ENCODE measurements around the gene ASTN2. TPM values are rescaled to one million over a fixed set of nuclear protein-coding genes. Genes with fewer than 3 reads are reported as not detected.

Gene ASTN2
- total and polyA plus RNA-seq, 2 experiments from 2014 or later = 5.8 to 7.5 TPM

- DNase-seq = peak; percentile 23
Observed at GRCh38 chr9:117247266-117247665, 167.6 kb downstream of the ASTN2 start.

GRCh38 chr9:117245175-117245829 is 169.6 kb downstream of the ASTN2 start:
- no peaks in the 10 kb centered on the region for H3K27me3 ChIP-seq (replicated peaks; ENCODE audit: insufficient read depth)
- H3K27ac ChIP-seq = no peak overlapping the region
- no peak for TF ChIP-seq EZH2 (IDR thresholded peaks at IDR 0.05; ENCODE audit: insufficient read depth, poor library complexity, severe bottlenecking)
- TF ChIP-seq EZH2phosphoT487 (IDR thresholded peaks at IDR 0.05; ENCODE audit: insufficient read depth, low read depth) = no peak
- peak; percentile 1 for DNase-seq
- 5 to 9% methylated on average over 8 of the region's 8 CpGs for WGBS, 2 experiments (ENCODE audit: low coverage in 1 of 2, low lambda C conversion rate in 2 of 2, missing lambda C conversion rate in 2 of 2)
- no peak overlapping the region for H3K4me2 ChIP-seq (ENCODE audit: unreplicated experiment)
- no peaks in the 10 kb centered on the region for H3K36me3 ChIP-seq (ENCODE audit: low read depth)
- in situ Hi-C loops (cut with MboI) = no loop called here
- no peaks in the 10 kb centered on the region for H4K20me1 ChIP-seq (ENCODE audit: insufficient read depth)
- H3F3A ChIP-seq (ENCODE audit: insufficient read depth) = no peaks in the 10 kb centered on the region
- no peaks in the 10 kb centered on the region for H3K79me2 ChIP-seq (ENCODE audit: insufficient read depth)
- no peaks in the 10 kb centered on the region for H3K4me1 ChIP-seq (ENCODE audit: insufficient read depth)
- no peak overlapping the region for H2AFZ ChIP-seq
- no peaks in the 10 kb centered on the region for H3K9me3 ChIP-seq (ENCODE audit: low read depth)
- no peaks in the 10 kb centered on the region for H3K9me2 ChIP-seq (ENCODE audit: insufficient read depth)
- H3K4me3 ChIP-seq = no peak overlapping the region
- H3K9ac ChIP-seq = no peak overlapping the region

More at GRCh38 chr9:117247266-117247665, 167.6 kb downstream of the ASTN2 start:
- Histone ChIP-seq H3K9me3 (ENCODE audit: low read depth) (no peaks in the 10 kb centered on the region), H3K9me2 (ENCODE audit: insufficient read depth) (no peaks in the 10 kb centered on the region), H3K9ac (no peak overlapping the region), H3K4me2 (ENCODE audit: unreplicated experiment) (no peak overlapping the region), H3F3A (ENCODE audit: insufficient read depth) (no peaks in the 10 kb centered on the region), H2AFZ (no peak overlapping the region), H3K27me3 (replicated peaks; ENCODE audit: insufficient read depth) (no peaks in the 10 kb centered on the region), H3K4me1 (ENCODE audit: insufficient read depth) (no peaks in the 10 kb centered on the region), H3K79me2 (ENCODE audit: insufficient read depth) (no peaks in the 10 kb centered on the region), H3K36me3 (ENCODE audit: low read depth) (no peaks in the 10 kb centered on the region), H3K27ac (no peak overlapping the region), H3K4me3 (no peak overlapping the region), H4K20me1 (ENCODE audit: insufficient read depth) (no peaks in the 10 kb centered on the region)
- 0% methylated on average over 1 of the region's 1 CpG for WGBS, 2 experiments (ENCODE audit: low coverage in 1 of 2, low lambda C conversion rate in 2 of 2, missing lambda C conversion rate in 2 of 2)
- TF ChIP-seq EZH2 (IDR thresholded peaks at IDR 0.05; ENCODE audit: insufficient read depth, poor library complexity, severe bottlenecking) (no peak), EZH2phosphoT487 (IDR thresholded peaks at IDR 0.05; ENCODE audit: insufficient read depth, low read depth) (no peak)
- in situ Hi-C loops (cut with MboI) = no loop called here

GRCh38 chr9:117242082-117242481 is 172.8 kb downstream of the ASTN2 start:
- no peak overlapping the region for H3K4me3 ChIP-seq
- no peaks in the 10 kb centered on the region for H3K36me3 ChIP-seq (ENCODE audit: low read depth)
- TF ChIP-seq EZH2 (IDR thresholded peaks at IDR 0.05; ENCODE audit: insufficient read depth, poor library complexity, severe bottlenecking) (no peak), EZH2phosphoT487 (IDR thresholded peaks at IDR 0.05; ENCODE audit: insufficient read depth, low read depth) (no peak)
- no peaks in the 10 kb centered on the region for H4K20me1 ChIP-seq (ENCODE audit: insufficient read depth)
- H3K79me2 ChIP-seq (ENCODE audit: insufficient read depth) = no peaks in the 10 kb centered on the region
- H3K9me2 ChIP-seq (ENCODE audit: insufficient read depth) = no peaks in the 10 kb centered on the region
- H3K4me2 ChIP-seq (ENCODE audit: unreplicated experiment) = no peak overlapping the region
- in situ Hi-C loops (cut with MboI) = no loop called here
- H2AFZ ChIP-seq = no peak overlapping the region
- H3K4me1 ChIP-seq (ENCODE audit: insufficient read depth) = no peaks in the 10 kb centered on the region
- H3K27me3 ChIP-seq (replicated peaks; ENCODE audit: insufficient read depth) = no peaks in the 10 kb centered on the region
- H3K9ac ChIP-seq = no peak overlapping the region
- WGBS, 2 experiments (ENCODE audit: low coverage in 1 of 2, low lambda C conversion rate in 2 of 2, missing lambda C conversion rate in 2 of 2) = 24 to 28% methylated on average over 3 of the region's 3 CpGs
- no peaks in the 10 kb centered on the region for H3K9me3 ChIP-seq (ENCODE audit: low read depth)
- H3K27ac ChIP-seq = no peak overlapping the region
- no peaks in the 10 kb centered on the region for H3F3A ChIP-seq (ENCODE audit: insufficient read depth)
- no peak for DNase-seq

GRCh38 chr9:117239428-117239827 is 175.4 kb downstream of the ASTN2 start:
- in situ Hi-C loops (cut with MboI) = no loop called here
- Histone ChIP-seq H3K4me1 (ENCODE audit: insufficient read depth) (no peaks in the 10 kb centered on the region), H3K9ac (no peak overlapping the region), H3F3A (ENCODE audit: insufficient read depth) (no peaks in the 10 kb centered on the region), H3K9me3 (ENCODE audit: low read depth) (no peaks in the 10 kb centered on the region), H3K27ac (no peak overlapping the region), H3K4me2 (ENCODE audit: unreplicated experiment) (no peak overlapping the region), H4K20me1 (ENCODE audit: insufficient read depth) (no peaks in the 10 kb centered on the region), H3K9me2 (ENCODE audit: insufficient read depth) (no peaks in the 10 kb centered on the region), H3K79me2 (ENCODE audit: insufficient read depth) (no peaks in the 10 kb centered on the region), H3K36me3 (ENCODE audit: low read depth) (no peaks in the 10 kb centered on the region), H2AFZ (no peak overlapping the region), H3K4me3 (no peak overlapping the region), H3K27me3 (replicated peaks; ENCODE audit: insufficient read depth) (no peaks in the 10 kb centered on the region)
- no peak for DNase-seq
- WGBS, 2 experiments (ENCODE audit: low coverage in 1 of 2, low lambda C conversion rate in 2 of 2, missing lambda C conversion rate in 2 of 2) = 4 to 6% methylated on average over 1 of the region's 1 CpG
- TF ChIP-seq EZH2phosphoT487 (IDR thresholded peaks at IDR 0.05; ENCODE audit: insufficient read depth, low read depth) = no peak
- no peak for TF ChIP-seq EZH2 (IDR thresholded peaks at IDR 0.05; ENCODE audit: insufficient read depth, poor library complexity, severe bottlenecking)

Measured in GM23248 (cell line).